Measurements from ENCODE around the gene FBLN7. TPM values are rescaled to one million over a fixed set of nuclear protein-coding genes. Genes with fewer than 3 reads are reported as not detected.

Gene FBLN7
- total and polyA plus RNA-seq, 2 experiments from 2014 or later, result 0.16 TPM; not detected in 1

DNA sequence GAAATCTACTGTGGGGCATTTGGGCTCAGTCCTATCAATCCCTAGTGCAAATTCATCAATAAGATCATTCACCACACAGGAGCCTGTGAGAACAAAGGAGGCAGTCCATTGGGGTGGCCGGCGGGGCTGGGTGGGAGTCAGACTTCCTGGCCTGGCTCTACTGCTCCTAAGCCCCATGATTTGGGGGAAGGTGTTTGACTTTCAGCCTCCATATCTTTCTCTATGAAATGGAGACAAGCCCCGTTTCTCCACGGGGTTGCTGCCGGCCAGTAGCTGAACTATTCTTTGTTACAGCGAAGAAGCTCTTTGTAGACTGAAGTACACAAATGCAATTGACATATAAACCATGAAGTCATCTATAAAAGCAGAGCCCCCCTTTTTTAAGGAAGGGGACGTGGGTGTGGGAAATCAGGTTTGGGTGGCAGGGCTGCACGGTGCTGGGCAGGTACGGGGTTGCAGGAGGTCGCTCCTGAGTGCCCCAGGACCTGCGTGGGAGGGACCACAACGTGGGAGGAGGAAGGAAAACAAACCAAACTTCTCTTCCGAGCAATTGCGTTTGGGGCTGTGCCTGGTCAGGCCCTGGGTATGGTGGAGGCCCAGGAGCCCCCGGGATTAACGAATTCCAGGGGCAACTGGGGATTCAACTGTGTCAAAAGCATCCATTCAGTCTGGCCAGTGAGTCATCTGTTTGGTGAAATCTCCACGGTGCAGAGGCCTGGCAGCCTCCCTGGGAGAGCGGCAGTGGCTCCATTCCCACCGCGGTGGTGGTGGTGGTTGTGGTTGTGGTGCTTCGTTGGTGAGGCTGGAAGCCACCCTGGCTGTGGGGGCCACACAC lies 18.2 kb downstream of the FBLN7 start (continued):
- TF ChIP-seq, protein P1, sequence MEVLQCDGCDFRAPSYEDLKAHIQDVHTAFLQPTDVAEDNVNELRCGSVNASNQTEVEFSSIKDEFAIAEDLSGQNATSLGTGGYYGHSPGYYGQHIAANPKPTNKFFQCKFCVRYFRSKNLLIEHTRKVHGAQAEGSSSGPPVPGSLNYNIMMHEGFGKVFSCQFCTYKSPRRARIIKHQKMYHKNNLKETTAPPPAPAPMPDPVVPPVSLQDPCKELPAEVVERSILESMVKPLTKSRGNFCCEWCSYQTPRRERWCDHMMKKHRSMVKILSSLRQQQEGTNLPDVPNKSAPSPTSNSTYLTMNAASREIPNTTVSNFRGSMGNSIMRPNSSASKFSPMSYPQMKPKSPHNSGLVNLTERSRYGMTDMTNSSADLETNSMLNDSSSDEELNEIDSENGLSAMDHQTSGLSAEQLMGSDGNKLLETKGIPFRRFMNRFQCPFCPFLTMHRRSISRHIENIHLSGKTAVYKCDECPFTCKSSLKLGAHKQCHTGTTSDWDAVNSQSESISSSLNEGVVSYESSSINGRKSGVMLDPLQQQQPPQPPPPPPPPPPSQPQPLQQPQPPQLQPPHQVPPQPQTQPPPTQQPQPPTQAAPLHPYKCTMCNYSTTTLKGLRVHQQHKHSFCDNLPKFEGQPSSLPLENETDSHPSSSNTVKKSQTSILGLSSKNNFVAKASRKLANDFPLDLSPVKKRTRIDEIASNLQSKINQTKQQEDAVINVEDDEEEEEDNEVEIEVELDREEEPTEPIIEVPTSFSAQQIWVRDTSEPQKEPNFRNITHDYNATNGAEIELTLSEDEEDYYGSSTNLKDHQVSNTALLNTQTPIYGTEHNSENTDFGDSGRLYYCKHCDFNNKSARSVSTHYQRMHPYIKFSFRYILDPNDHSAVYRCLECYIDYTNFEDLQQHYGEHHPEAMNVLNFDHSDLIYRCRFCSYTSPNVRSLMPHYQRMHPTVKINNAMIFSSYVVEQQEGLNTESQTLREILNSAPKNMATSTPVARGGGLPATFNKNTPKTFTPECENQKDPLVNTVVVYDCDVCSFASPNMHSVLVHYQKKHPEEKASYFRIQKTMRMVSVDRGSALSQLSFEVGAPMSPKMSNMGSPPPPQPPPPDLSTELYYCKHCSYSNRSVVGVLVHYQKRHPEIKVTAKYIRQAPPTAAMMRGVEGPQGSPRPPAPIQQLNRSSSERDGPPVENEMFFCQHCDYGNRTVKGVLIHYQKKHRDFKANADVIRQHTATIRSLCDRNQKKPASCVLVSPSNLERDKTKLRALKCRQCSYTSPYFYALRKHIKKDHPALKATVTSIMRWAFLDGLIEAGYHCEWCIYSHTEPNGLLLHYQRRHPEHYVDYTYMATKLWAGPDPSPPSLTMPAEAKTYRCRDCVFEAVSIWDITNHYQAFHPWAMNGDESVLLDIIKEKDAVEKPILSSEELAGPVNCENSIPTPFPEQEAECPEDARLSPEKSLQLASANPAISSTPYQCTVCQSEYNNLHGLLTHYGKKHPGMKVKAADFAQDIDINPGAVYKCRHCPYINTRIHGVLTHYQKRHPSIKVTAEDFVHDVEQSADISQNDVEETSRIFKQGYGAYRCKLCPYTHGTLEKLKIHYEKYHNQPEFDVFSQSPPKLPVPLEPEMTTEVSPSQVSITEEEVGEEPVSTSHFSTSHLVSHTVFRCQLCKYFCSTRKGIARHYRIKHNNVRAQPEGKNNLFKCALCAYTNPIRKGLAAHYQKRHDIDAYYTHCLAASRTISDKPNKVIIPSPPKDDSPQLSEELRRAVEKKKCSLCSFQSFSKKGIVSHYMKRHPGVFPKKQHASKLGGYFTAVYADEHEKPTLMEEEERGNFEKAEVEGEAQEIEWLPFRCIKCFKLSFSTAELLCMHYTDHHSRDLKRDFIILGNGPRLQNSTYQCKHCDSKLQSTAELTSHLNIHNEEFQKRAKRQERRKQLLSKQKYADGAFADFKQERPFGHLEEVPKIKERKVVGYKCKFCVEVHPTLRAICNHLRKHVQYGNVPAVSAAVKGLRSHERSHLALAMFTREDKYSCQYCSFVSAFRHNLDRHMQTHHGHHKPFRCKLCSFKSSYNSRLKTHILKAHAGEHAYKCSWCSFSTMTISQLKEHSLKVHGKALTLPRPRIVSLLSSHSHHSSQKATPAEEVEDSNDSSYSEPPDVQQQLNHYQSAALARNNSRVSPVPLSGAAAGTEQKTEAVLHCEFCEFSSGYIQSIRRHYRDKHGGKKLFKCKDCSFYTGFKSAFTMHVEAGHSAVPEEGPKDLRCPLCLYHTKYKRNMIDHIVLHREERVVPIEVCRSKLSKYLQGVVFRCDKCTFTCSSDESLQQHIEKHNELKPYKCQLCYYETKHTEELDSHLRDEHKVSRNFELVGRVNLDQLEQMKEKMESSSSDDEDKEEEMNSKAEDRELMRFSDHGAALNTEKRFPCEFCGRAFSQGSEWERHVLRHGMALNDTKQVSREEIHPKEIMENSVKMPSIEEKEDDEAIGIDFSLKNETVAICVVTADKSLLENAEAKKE (CRISPR knock-in tag; IDR thresholded peaks at IDR 0.05), result no peak
- TF ChIP-seq, protein P2, sequence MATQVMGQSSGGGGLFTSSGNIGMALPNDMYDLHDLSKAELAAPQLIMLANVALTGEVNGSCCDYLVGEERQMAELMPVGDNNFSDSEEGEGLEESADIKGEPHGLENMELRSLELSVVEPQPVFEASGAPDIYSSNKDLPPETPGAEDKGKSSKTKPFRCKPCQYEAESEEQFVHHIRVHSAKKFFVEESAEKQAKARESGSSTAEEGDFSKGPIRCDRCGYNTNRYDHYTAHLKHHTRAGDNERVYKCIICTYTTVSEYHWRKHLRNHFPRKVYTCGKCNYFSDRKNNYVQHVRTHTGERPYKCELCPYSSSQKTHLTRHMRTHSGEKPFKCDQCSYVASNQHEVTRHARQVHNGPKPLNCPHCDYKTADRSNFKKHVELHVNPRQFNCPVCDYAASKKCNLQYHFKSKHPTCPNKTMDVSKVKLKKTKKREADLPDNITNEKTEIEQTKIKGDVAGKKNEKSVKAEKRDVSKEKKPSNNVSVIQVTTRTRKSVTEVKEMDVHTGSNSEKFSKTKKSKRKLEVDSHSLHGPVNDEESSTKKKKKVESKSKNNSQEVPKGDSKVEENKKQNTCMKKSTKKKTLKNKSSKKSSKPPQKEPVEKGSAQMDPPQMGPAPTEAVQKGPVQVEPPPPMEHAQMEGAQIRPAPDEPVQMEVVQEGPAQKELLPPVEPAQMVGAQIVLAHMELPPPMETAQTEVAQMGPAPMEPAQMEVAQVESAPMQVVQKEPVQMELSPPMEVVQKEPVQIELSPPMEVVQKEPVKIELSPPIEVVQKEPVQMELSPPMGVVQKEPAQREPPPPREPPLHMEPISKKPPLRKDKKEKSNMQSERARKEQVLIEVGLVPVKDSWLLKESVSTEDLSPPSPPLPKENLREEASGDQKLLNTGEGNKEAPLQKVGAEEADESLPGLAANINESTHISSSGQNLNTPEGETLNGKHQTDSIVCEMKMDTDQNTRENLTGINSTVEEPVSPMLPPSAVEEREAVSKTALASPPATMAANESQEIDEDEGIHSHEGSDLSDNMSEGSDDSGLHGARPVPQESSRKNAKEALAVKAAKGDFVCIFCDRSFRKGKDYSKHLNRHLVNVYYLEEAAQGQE (IDR thresholded peaks at IDR 0.05; ENCODE audit: unreplicated experiment), result no peak

DNA sequence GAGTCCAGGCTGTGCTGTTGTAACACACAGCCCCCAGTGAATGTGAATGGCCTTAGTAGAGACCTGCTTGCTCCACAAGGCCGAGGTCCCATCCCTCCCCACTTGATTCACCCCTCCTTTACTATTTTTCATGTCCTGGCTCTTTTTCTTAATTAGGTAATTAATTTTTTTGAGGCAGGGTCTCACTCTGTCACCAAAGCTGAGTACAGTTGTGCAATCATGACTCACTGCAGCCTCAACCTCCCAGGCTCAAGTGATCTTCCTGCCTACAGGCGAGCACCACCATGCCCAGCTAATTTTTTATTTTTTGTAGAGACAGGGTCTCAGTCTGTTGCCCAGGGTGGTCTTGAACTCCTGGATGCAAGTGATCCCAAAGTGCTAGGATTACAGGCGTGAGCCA lies 19.3 kb downstream of the FBLN7 start:
- DNase-seq (ENCODE audit: low spot score), result no peak
- H3K79me2 ChIP-seq (replicated peaks; ENCODE audit: insufficient read depth), result no peaks in the 10 kb centered on the region
- no peaks in the 10 kb centered on the region for H3K9me2 ChIP-seq (ENCODE audit: insufficient read depth)
- Mint-ChIP-seq H3K4me1 (peaks cover 17% of the 10 kb centered on the region), H3K4me3 (no peak overlapping the region), H3K27ac (no peak overlapping the region), H3K27me3 (ENCODE audit: insufficient read depth, low read depth, poor library complexity) (peaks cover 7% of the 10 kb centered on the region), H3K36me3 (ENCODE audit: low read depth) (no peaks in the 10 kb centered on the region), H3K9me3 (no peaks in the 10 kb centered on the region)
- no peaks in the 10 kb centered on the region for H4K20me1 ChIP-seq (replicated peaks; ENCODE audit: insufficient read depth)
- H3K27ac ChIP-seq (ENCODE audit: low read depth), result no peak overlapping the region
- no peak overlapping the region for H2AFZ ChIP-seq
- H3K27me3 ChIP-seq (ENCODE audit: insufficient read depth), result no peaks in the 10 kb centered on the region
- no peaks in the 10 kb centered on the region for H3F3A ChIP-seq (replicated peaks; ENCODE audit: low read depth)
- H3K36me3 ChIP-seq (ENCODE audit: insufficient read depth), result no peaks in the 10 kb centered on the region
- H3K4me2 ChIP-seq, result no peak overlapping the region
- no peaks in the 10 kb centered on the region for H3K4me1 ChIP-seq (ENCODE audit: insufficient read depth)
- ATAC-seq, result no peak
- no peak overlapping the region for H3K4me3 ChIP-seq
- TF ChIP-seq CREB1 (CRISPR knock-in tag; IDR thresholded peaks at IDR 0.05; ENCODE audit: low read depth) (no peak), ZNF114 (CRISPR knock-in tag; IDR thresholded peaks at IDR 0.05) (no peak), EZH2phosphoT487 (IDR thresholded peaks at IDR 0.05; ENCODE audit: unreplicated experiment) (no peak)
- TF ChIP-seq, protein P3, sequence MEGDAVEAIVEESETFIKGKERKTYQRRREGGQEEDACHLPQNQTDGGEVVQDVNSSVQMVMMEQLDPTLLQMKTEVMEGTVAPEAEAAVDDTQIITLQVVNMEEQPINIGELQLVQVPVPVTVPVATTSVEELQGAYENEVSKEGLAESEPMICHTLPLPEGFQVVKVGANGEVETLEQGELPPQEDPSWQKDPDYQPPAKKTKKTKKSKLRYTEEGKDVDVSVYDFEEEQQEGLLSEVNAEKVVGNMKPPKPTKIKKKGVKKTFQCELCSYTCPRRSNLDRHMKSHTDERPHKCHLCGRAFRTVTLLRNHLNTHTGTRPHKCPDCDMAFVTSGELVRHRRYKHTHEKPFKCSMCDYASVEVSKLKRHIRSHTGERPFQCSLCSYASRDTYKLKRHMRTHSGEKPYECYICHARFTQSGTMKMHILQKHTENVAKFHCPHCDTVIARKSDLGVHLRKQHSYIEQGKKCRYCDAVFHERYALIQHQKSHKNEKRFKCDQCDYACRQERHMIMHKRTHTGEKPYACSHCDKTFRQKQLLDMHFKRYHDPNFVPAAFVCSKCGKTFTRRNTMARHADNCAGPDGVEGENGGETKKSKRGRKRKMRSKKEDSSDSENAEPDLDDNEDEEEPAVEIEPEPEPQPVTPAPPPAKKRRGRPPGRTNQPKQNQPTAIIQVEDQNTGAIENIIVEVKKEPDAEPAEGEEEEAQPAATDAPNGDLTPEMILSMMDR (conservative IDR thresholded peaks at IDR 0.05; ENCODE audit: low read depth in 2 of 2), result no peak

Measured in GM23338 (cell line).